Ascending aorta (tissue), 2 donors: ENCODE data around the gene TMEM63C. TPM values are rescaled to one million over a fixed set of nuclear protein-coding genes. Genes with fewer than 3 reads are reported as not detected.
A peak's percentile ranks its signal among the peaks of the same experiment; 100 is the strongest.

Experiments used
- DNase-seq, 2 donors: peaks; one replicate each; pipeline ENCODE4 v3.0.0-alpha.2; 2019; ENCODE audit warnings: low spot score in 2 of 2
- H3K27ac ChIP-seq, 2 donors: fragments of 200-600 bp; sonication (generic); one replicate each; pipeline ENCODE4 v1.5.1; 2016 to 2017; ENCODE audit warnings: mild to moderate bottlenecking in 1 of 2
- H3K27me3 ChIP-seq: fragments of 200-600 bp; sonication (generic); one replicate; pipeline ENCODE4 v1.5.1; 2017
- H3K36me3 ChIP-seq, 2 donors: fragments of 200-600 bp; sonication (generic); one replicate each; pipeline ENCODE4 v1.5.1; 2016
- H3K4me1 ChIP-seq, 2 donors: fragments of 200-600 bp; sonication (generic); one replicate each; pipeline ENCODE4 v1.5.1; 2016 to 2017; ENCODE audit warnings: mild to moderate bottlenecking in 1 of 2
- H3K4me3 ChIP-seq, 2 donors: fragments of 200-600 bp; sonication (generic); one replicate each; pipeline ENCODE4 v1.5.1; 2016 to 2017; ENCODE audit warnings: mild to moderate bottlenecking in 1 of 2
- H3K9me3 ChIP-seq, 2 donors: fragments of 200-600 bp; sonication (generic); one replicate each; pipeline ENCODE4 v1.5.1; 2016
- intact Hi-C: fragments of 100-400 bp; cut with DNase I; formaldehyde crosslinking; loops from one replicate; pipeline ENCODE4 v1.15.1; 2023
- total RNA-seq: library from RNA; depleted of rRNA; stranded (reverse); fragments of >200 nt; gene quantifications from one replicate; pipeline ENCODE4 v1.1.0, GENCODE V29; 2016
- TF ChIP-seq, protein P1 (sequence below), 3 experiments: fragments of 200-600 bp in 2 of 3; fragments of 450-650 bp in 1 of 3; sonication (generic) in 2 of 3; IDR thresholded peaks; one replicate each; pipeline ENCODE4 v1.5.1; 2016 to 2019; ENCODE audit warnings: antibody characterized with exemption in 3 of 3, mild to moderate bottlenecking in 1 of 3, moderate library complexity in 1 of 3

The TMEM63C gene
- total RNA-seq, 1 donor from 2014 or later, result 0.11 TPM

DNA sequence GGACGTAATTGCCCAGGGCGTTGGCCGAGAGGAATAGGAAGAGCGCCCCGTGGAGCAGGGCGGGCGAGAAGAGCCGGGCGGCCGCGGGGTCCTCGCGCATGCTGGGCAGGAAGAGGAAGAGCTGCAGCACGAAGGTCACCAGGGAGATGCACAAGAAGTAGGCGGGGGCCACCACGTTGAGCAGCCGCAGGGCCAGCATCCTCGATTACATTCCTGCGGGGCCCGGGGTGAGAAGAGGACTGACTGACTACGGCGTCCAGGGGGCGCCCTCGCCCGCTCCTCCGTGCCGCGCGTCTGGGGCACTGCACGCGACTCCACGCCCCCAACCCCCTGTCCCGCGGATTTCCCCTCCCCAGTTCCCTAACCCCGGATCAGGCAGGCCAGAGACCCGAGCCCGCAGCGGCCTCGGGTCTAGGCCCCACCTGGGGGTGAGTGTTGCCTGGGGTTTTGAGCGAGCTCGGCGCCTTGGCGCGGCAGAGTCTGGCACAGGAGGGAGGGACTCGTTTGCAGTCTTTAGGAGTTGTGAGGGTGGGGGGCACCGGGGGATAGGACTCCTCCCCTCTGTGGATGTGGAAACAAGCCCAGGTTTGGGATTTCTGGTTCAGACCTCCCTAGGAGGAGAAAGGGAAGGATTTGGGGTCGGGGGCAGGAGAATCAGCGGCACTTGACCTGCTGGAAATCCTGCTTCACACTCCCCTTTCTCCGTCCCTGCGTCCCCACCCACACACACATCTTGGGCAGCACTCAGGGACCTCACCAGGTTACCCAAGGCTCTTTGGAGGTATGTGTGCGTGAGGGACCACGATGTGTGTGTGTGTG is 41.8 kb upstream of the TMEM63C start:
- intact Hi-C loops, result no loop called here
- Histone ChIP-seq H3K36me3 (no peaks in the 10 kb centered on the region), H3K27ac (no peak overlapping the region), H3K9me3 (no peaks in the 10 kb centered on the region), H3K4me3 (peak overlapping the region in 1 of 2 donors; percentile 62), H3K4me1 (peaks cover 2 to 13% of the 10 kb centered on the region in 2 donors), H3K27me3 (peaks cover 18% of the 10 kb centered on the region)
- no peak for DNase-seq
- TF ChIP-seq, protein P1, sequence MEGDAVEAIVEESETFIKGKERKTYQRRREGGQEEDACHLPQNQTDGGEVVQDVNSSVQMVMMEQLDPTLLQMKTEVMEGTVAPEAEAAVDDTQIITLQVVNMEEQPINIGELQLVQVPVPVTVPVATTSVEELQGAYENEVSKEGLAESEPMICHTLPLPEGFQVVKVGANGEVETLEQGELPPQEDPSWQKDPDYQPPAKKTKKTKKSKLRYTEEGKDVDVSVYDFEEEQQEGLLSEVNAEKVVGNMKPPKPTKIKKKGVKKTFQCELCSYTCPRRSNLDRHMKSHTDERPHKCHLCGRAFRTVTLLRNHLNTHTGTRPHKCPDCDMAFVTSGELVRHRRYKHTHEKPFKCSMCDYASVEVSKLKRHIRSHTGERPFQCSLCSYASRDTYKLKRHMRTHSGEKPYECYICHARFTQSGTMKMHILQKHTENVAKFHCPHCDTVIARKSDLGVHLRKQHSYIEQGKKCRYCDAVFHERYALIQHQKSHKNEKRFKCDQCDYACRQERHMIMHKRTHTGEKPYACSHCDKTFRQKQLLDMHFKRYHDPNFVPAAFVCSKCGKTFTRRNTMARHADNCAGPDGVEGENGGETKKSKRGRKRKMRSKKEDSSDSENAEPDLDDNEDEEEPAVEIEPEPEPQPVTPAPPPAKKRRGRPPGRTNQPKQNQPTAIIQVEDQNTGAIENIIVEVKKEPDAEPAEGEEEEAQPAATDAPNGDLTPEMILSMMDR (IDR thresholded peaks at IDR 0.05), result peak in 1 of 3 experiments; percentile 27

DNA sequence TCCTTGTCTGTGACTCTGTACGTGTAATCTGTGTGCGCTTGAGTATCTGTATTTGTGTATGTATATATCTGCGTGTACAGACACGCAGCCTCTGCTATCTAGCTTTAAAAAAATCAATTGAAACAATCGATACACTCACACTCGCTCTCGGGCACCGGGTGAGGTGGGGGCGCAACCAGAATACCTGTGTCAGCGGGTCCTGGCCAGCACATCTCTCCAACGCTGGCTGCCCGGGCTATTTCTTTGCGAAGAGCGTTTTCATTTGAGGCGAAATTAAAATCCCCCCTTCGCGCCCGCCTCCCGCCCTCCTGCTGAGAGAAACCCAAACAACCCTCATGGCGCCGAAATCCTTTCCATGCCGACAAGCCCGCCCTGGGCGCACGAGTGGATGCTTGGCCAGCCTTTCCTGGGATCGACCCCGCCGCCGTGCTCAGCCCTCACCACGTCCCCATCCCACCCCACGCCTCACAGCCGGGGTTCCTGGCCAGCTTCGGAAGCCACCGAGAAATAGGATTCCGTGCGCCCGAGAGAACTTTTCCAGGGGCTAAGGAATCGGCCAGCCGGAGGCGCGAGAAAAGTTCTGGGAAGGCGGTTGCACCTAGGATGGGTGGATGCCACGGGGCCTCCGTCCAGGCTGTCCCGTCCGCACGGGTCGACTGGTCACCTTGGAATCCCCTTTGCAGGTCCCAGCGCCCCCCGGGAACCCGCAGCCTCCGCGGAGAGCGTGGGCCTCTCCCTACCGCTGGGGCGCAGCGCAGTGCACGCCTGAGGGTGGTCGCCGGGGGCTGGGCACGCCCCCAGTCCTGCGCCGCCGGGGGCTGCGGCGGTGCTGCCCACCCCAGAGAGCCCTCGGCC is 41.0 kb upstream of the TMEM63C start:
- Histone ChIP-seq H3K27me3 (peaks cover 18% of the 10 kb centered on the region), H3K4me3 (peak overlapping the region; percentile 34 to 62), H3K4me1 (peaks cover 2 to 13% of the 10 kb centered on the region in 2 donors), H3K9me3 (no peaks in the 10 kb centered on the region), H3K36me3 (no peaks in the 10 kb centered on the region), H3K27ac (no peak overlapping the region)
- intact Hi-C loops, result no loop called here
- TF ChIP-seq, protein P1 (IDR thresholded peaks at IDR 0.05), result no peak
- no peak for DNase-seq

DNA sequence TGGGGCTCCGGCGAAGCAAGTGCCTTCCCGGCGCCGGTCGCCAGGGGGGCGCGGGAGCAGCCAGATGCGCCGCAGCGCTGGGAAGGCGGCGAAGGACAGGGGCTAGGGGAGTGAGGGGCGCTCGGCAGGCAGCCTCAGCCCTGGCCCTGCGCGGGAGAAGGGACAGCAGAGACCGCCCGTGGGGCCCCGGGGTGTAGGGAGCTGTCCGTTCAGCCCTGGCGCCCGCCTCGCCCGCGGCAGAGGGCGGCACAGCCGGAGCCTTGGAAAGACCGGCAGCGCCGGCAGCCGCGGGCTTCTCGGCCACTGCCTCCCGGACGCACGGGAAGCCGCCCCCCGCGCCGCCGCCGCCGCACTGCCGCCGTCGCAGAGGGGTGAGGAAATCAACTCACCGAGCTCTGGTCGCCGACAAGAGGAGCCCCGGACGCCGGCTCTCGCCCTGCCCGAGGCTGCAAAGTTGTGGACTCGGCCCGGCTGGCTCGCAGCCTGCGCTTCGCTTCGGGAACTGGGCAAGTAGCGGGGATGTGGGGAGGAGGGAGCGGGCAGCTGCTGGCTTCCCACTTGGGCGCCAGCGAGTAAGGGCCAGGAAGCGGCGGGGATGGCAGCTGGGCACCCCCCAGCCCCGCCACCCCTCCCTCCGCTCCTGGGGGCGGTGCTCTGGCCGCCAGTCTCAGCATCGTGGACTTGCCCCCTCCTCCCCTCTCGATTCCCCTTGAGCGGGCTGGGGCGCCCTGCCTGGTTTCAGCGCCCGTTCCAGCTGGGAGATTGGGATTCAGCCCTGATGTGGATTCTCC is 40.2 kb upstream of the TMEM63C start, which contains the start of gene ZDHHC22:
Gene ZDHHC22 (minus strand): TSS at position 578 of the 791 bp plus-strand sequence. CDS start 2,053 bp downstream, outside the sequence.
- intact Hi-C loops, result no loop called here
- TF ChIP-seq, protein P1 (IDR thresholded peaks at IDR 0.05), result peak in 1 of 3 experiments; percentile 26
- H3K36me3 ChIP-seq, result no peaks in the 10 kb centered on the region
- no peak within 1 kb of the TSS for H3K27ac ChIP-seq
- H3K9me3 ChIP-seq, result no peaks in the 10 kb centered on the region
- H3K27me3 ChIP-seq, result peaks cover 19% of the 10 kb centered on the region
- H3K4me3 ChIP-seq, result peak within 1 kb of the TSS; percentile 34 to 62
- no peak for DNase-seq
- H3K4me1 ChIP-seq, result peaks cover 2 to 13% of the 10 kb centered on the region in 2 donors

DNA sequence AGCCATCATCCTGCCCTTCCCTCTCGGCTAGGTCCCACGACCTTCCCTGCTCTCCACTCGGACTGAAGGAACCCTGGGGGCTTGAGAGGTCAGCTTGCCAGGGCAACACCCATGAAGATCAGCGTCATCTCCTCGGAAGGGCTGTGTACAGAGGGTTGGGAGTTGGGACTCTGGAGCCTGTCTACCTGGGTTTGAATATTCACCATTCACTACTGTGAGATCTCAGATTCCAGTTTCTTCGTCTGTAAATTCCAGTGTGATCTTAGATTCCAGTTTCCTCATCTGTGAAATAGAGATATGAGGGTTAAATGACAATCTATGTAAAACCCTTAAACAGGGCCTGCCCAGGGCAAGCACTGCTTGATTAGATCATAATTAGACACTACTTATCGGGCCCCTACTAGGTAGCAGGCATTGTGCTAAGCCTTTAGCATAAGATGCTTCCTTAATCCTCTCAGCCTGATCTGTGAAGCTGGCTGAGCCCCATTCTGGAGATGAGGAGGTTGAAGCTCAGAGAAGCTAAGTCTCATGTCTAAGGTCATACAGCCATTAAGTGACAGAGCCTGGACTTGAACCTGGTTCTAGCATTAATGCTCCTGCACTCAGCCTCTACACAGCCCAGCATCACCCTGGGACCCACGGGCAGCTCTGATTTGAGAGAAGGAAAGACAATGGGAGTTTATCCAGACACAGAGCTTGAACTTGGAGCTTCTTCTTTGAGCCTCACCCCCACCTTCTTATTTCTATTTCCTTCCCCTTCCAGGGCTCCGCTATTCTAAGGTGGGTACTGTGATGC is 39.4 kb upstream of the TMEM63C start:
- peak overlapping the region in 1 of 2 donors; percentile 62 for H3K4me3 ChIP-seq
- peaks cover 23% of the 10 kb centered on the region for H3K27me3 ChIP-seq

More for the DNA sequence above, 39.4 kb upstream of the TMEM63C start:
- Histone ChIP-seq H3K4me1 (peaks cover 2 to 13% of the 10 kb centered on the region in 2 donors), H3K36me3 (no peaks in the 10 kb centered on the region), H3K9me3 (no peaks in the 10 kb centered on the region), H3K27ac (no peak overlapping the region)
- no peak for DNase-seq
- TF ChIP-seq, protein P1 (IDR thresholded peaks at IDR 0.05), result no peak
- intact Hi-C loops, result no loop called here
